SU-DHL-6 (cell line): ENCODE data around the gene FCHSD2.

Experiments
- H2AFZ ChIP-seq: fragments of 200-600 bp; sonication (generic); 2 replicates; pipeline ENCODE4 v1.6.1; 2014; ENCODE audit warnings: low read depth, mild to moderate bottlenecking, moderate library complexity, mixed read lengths, antibody characterized with exemption, low read length; ENCODE audit not compliant: severe bottlenecking
- H3F3A ChIP-seq: fragments of 200-600 bp; shearing (Covaris generic); 2 replicates; pipeline ENCODE4 v1.6.0; 2016; ENCODE audit warnings: antibody characterized with exemption, mild to moderate bottlenecking; ENCODE audit not compliant: insufficient read depth
- H3K27ac ChIP-seq: fragments of 200-600 bp; sonication (generic); 2 replicates; pipeline ENCODE4 v1.5.1; 2016; ENCODE audit warnings: low read depth, mild to moderate bottlenecking, low read length, moderate library complexity, mixed read lengths
- H3K27me3 ChIP-seq: fragments of 200-600 bp; sonication (generic), shearing (Covaris generic); 2 replicates; pipeline ENCODE4 v1.6.0; 2014; ENCODE audit warnings: mild to moderate bottlenecking, low read length
- H3K36me3 ChIP-seq: fragments of 200-600 bp; sonication (generic); 2 replicates; pipeline ENCODE4 v1.6.1; 2014; ENCODE audit warnings: mild to moderate bottlenecking, low read length, mixed read lengths
- H3K4me2 ChIP-seq: fragments of 300-600, 200-600 bp; shearing (Covaris generic), sonication (generic); 2 replicates; pipeline ENCODE4 v1.6.0; 2014; ENCODE audit warnings: low read length, low read depth, mild to moderate bottlenecking; ENCODE audit not compliant: poor library complexity, severe bottlenecking
- H3K4me3 ChIP-seq: fragments of 200-600 bp; sonication (generic); 2 replicates; pipeline ENCODE4 v1.5.1; 2014; ENCODE audit warnings: antibody characterized with exemption, low read length, mild to moderate bottlenecking, mixed read lengths; ENCODE audit not compliant: insufficient read depth, poor library complexity, severe bottlenecking
- H3K79me2 ChIP-seq: fragments of 200-600 bp; sonication (generic); 2 replicates; pipeline ENCODE4 v1.6.1; 2014; ENCODE audit warnings: mild to moderate bottlenecking, low read length, moderate library complexity; ENCODE audit not compliant: insufficient read depth
- H3K9ac ChIP-seq: fragments of 200-600 bp; sonication (generic); 2 replicates; pipeline ENCODE4 v1.7.0; 2014; ENCODE audit warnings: mild to moderate bottlenecking, low read length
- H3K9me2 ChIP-seq: fragments of 200-600 bp; sonication (generic); replicated peaks from 2 replicates; pipeline ENCODE4 v1.6.1; 2014; ENCODE audit warnings: low read length; ENCODE audit not compliant: insufficient read depth
- H3K9me3 ChIP-seq: fragments of 200-600 bp; sonication (generic); 2 replicates; pipeline ENCODE4 v1.6.1; 2014; ENCODE audit warnings: low read length, mixed read lengths; ENCODE audit not compliant: insufficient read depth
- H4K20me1 ChIP-seq: fragments of 200-600 bp; sonication (generic); 2 replicates; pipeline ENCODE4 v1.6.1; 2014; ENCODE audit warnings: low read depth, mild to moderate bottlenecking, antibody characterized with exemption, low read length, moderate library complexity, mixed read lengths
- CTCF ChIP-seq: fragments of 200-600 bp; sonication (generic); IDR thresholded peaks from one replicate; pipeline ENCODE4 v1.5.1; 2017; ENCODE audit warnings: antibody characterized with exemption, mild to moderate bottlenecking, low read length, moderate library complexity; ENCODE audit not compliant: insufficient read depth, poor library complexity, severe bottlenecking
- EZH2phosphoT487 ChIP-seq: fragments of 200-600 bp; sonication (generic), shearing (Covaris generic); conservative IDR thresholded peaks from 2 replicates; pipeline ENCODE4 v1.6.1; 2018; ENCODE audit warnings: mild to moderate bottlenecking, antibody characterized with exemption, low read length, moderate library complexity, mixed read lengths

FCHSD2 gene

GRCh38 chr11:73059915-73060314 lies 82.2 kb downstream of the FCHSD2 start:
- Histone ChIP-seq H3K4me2 (no peak overlapping the region), H3K9ac (no peak overlapping the region), H3F3A (peaks cover 10% of the 10 kb centered on the region; the same call in 1 of the 2 replicates), H3K9me2 (no peaks in the 10 kb centered on the region), H2AFZ (no peak overlapping the region), H3K36me3 (peaks cover 10% of the 10 kb centered on the region; the same call in 1 of the 2 replicates), H4K20me1 (peaks cover 10% of the 10 kb centered on the region), H3K79me2 (peaks cover 90% of the 10 kb centered on the region), H3K9me3 (no peaks in the 10 kb centered on the region), H3K4me3 (no peak overlapping the region), H3K27me3 (no peaks in the 10 kb centered on the region), H3K27ac (no peak overlapping the region)
- TF ChIP-seq EZH2phosphoT487 = no peak
- TF ChIP-seq CTCF = no peak

- TF ChIP-seq EZH2phosphoT487 (no peak), CTCF (no peak)
- Histone ChIP-seq H3K9me2 (no peaks in the 10 kb centered on the region), H3K9me3 (no peaks in the 10 kb centered on the region), H2AFZ (no peak overlapping the region), H4K20me1 (peaks cover 6% of the 10 kb centered on the region), H3K27ac (no peak overlapping the region), H3F3A (peaks cover 13% of the 10 kb centered on the region; the same call in 1 of the 2 replicates), H3K36me3 (peaks cover 10% of the 10 kb centered on the region; the same call in 1 of the 2 replicates), H3K4me3 (no peak overlapping the region), H3K79me2 (peaks cover 90% of the 10 kb centered on the region), H3K9ac (no peak overlapping the region), H3K4me2 (no peak overlapping the region), H3K27me3 (no peaks in the 10 kb centered on the region)
Measured at GRCh38 chr11:73058989-73059674, 83.0 kb downstream of the FCHSD2 start.

- Histone ChIP-seq H3K9me3 (no peaks in the 10 kb centered on the region), H3K36me3 (peaks cover 13% of the 10 kb centered on the region; the same call in 1 of the 2 replicates), H3F3A (peaks cover 37% of the 10 kb centered on the region), H3K27me3 (no peaks in the 10 kb centered on the region), H2AFZ (no peak overlapping the region), H3K27ac (no peak overlapping the region), H3K4me3 (no peak overlapping the region), H3K79me2 (peaks cover 95% of the 10 kb centered on the region), H3K9ac (no peak overlapping the region), H3K9me2 (no peaks in the 10 kb centered on the region), H3K4me2 (no peak overlapping the region), H4K20me1 (peaks cover 6% of the 10 kb centered on the region; the same call in 1 of the 2 replicates)
- TF ChIP-seq EZH2phosphoT487 (no peak), CTCF (no peak)
Measured at GRCh38 chr11:73055655-73056354, 86.3 kb downstream of the FCHSD2 start.
